ENCODE results near the gene RSPO3.

DNA sequence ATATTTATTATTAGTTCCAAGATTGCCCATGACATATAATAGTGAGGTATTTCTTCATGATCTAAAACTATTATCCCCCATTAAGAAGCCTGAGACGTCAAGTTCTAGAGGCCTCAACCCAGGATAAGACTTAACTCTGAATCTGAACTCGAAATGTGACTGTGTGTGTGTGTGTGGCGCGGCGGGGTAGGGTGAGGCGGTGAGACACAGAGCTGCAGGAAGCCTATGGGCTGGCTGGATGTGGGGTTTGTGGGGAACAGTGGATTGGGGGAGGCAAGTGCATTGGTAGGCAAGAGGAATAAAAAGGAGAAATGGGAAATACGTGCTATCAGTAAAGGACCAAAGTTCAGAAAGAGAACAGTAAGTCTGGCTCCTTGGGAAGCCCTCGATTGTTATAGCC is 81.6 kb downstream of the RSPO3 start:
- TF ChIP-seq, protein P1, sequence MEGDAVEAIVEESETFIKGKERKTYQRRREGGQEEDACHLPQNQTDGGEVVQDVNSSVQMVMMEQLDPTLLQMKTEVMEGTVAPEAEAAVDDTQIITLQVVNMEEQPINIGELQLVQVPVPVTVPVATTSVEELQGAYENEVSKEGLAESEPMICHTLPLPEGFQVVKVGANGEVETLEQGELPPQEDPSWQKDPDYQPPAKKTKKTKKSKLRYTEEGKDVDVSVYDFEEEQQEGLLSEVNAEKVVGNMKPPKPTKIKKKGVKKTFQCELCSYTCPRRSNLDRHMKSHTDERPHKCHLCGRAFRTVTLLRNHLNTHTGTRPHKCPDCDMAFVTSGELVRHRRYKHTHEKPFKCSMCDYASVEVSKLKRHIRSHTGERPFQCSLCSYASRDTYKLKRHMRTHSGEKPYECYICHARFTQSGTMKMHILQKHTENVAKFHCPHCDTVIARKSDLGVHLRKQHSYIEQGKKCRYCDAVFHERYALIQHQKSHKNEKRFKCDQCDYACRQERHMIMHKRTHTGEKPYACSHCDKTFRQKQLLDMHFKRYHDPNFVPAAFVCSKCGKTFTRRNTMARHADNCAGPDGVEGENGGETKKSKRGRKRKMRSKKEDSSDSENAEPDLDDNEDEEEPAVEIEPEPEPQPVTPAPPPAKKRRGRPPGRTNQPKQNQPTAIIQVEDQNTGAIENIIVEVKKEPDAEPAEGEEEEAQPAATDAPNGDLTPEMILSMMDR (IDR thresholded peaks at IDR 0.05; ENCODE audit: low read depth, low read length, missing input control): no peak
- TF ChIP-seq, protein P2, sequence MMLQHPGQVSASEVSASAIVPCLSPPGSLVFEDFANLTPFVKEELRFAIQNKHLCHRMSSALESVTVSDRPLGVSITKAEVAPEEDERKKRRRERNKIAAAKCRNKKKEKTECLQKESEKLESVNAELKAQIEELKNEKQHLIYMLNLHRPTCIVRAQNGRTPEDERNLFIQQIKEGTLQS (IDR thresholded peaks at IDR 0.05): no peak
- TF ChIP-seq RXRA (IDR thresholded peaks at IDR 0.05): no peak
- TF ChIP-seq EGR1 (IDR thresholded peaks at IDR 0.05; ENCODE audit: low read depth in 2 of 2): no peak
- no peak for TF ChIP-seq NR2F2 (IDR thresholded peaks at IDR 0.05)
- TF ChIP-seq, protein P3, sequence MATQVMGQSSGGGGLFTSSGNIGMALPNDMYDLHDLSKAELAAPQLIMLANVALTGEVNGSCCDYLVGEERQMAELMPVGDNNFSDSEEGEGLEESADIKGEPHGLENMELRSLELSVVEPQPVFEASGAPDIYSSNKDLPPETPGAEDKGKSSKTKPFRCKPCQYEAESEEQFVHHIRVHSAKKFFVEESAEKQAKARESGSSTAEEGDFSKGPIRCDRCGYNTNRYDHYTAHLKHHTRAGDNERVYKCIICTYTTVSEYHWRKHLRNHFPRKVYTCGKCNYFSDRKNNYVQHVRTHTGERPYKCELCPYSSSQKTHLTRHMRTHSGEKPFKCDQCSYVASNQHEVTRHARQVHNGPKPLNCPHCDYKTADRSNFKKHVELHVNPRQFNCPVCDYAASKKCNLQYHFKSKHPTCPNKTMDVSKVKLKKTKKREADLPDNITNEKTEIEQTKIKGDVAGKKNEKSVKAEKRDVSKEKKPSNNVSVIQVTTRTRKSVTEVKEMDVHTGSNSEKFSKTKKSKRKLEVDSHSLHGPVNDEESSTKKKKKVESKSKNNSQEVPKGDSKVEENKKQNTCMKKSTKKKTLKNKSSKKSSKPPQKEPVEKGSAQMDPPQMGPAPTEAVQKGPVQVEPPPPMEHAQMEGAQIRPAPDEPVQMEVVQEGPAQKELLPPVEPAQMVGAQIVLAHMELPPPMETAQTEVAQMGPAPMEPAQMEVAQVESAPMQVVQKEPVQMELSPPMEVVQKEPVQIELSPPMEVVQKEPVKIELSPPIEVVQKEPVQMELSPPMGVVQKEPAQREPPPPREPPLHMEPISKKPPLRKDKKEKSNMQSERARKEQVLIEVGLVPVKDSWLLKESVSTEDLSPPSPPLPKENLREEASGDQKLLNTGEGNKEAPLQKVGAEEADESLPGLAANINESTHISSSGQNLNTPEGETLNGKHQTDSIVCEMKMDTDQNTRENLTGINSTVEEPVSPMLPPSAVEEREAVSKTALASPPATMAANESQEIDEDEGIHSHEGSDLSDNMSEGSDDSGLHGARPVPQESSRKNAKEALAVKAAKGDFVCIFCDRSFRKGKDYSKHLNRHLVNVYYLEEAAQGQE (IDR thresholded peaks at IDR 0.05): no peak
- no peak for TF ChIP-seq SP1 (IDR thresholded peaks at IDR 0.05)
- no peak for TF ChIP-seq TAF1 (conservative IDR thresholded peaks at IDR 0.05)
